OCI-LY3 (cell line): ENCODE measurements around the gene MAML2.

Experiments
- CTCF ChIP-seq: fragments of 200-600, 300-600 bp; sonication (generic); IDR thresholded peaks from 2 replicates; pipeline ENCODE4 v1.5.1; 2014; ENCODE audit warnings: antibody characterized with exemption, low read length, low read depth
- EZH2phosphoT487 ChIP-seq: fragments of 200-600 bp; shearing (Covaris generic); IDR thresholded peaks from 2 replicates; pipeline ENCODE4 v1.6.1; 2018; ENCODE audit warnings: antibody characterized with exemption, mixed run types, low read depth

GRCh38 chr11:96123301-96123700, 219.7 kb downstream of the MAML2 start:
- TF ChIP-seq CTCF (no peak), EZH2phosphoT487 (no peak)
